ENCODE results near the gene FADS1. TPM values are rescaled to one million over a fixed set of nuclear protein-coding genes. Genes with fewer than 3 reads are reported as not detected.

The FADS1 gene
- total RNA-seq, 1 experiment from 2014 or later: 150 TPM

DNA sequence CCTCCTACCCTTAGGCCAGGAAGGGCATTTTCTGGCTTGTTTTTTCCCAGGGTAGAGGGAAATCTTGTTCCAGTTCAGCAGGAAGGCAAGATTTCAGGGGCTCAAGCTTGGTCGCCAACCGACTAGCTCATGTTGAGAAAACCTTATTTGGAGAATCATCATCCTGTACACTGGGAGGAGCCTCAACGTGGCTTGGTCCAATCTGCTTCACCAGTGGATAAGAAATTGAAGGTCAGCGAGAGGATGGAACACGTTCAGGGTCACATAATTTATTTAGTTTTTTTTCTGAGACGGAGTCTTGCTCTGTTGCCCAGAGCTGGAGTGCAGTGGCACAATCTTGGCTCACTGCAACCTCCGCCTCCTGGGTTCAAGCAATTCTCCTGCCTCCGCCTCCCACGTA lies 31.8 kb upstream of the FADS1 start:
- intact Hi-C loops (cut with micrococcal nuclease; ENCODE audit: unreplicated experiment): no loop called here
- Histone ChIP-seq H3K9me3 (ENCODE audit: insufficient read depth, low read depth) (no peaks in the 10 kb centered on the region), H3K27ac (no peak overlapping the region), H3K4me2 (no peak overlapping the region), H3F3A (ENCODE audit: insufficient read depth, low read depth) (no peaks in the 10 kb centered on the region), H4K20me1 (ENCODE audit: insufficient read depth) (no peaks in the 10 kb centered on the region), H3K9me2 (ENCODE audit: insufficient read depth) (no peaks in the 10 kb centered on the region), H2AFZ (no peak overlapping the region), H3K27me3 (ENCODE audit: insufficient read depth, low read depth) (no peaks in the 10 kb centered on the region), H3K4me1 (replicated peaks; ENCODE audit: insufficient read depth) (no peaks in the 10 kb centered on the region), H3K36me3 (ENCODE audit: low read depth) (no peaks in the 10 kb centered on the region), H3K4me3 (no peak overlapping the region), H3K79me2 (ENCODE audit: low read depth) (no peaks in the 10 kb centered on the region)
- no TSS peak for BruUV-seq (replicated peaks)
- no peak for TF ChIP-seq EZH2 (IDR thresholded peaks at IDR 0.05; ENCODE audit: low read depth)
- TF ChIP-seq CTCF (conservative IDR thresholded peaks at IDR 0.05): no peak
- POLR2A ChIA-PET (ENCODE audit: unreplicated experiment): no interaction called here
- DNase-seq: no peak
- CTCF ChIA-PET: interaction anchor here (0.6 kb wide), 1 partner anchor 28 kb away, joined by 3 read pairs; no protein-coding TSS in a partner anchor

GRCh38 chr11:61847914-61848581 lies 31.2 kb upstream of the FADS1 start:
- BruUV-seq (replicated peaks): no TSS peak
- no peaks in the 10 kb centered on the region for H3K4me1 ChIP-seq (replicated peaks; ENCODE audit: insufficient read depth)
- H2AFZ ChIP-seq: no peak overlapping the region
- no peak for DNase-seq
- H4K20me1 ChIP-seq (ENCODE audit: insufficient read depth): no peaks in the 10 kb centered on the region
- H3K27ac ChIP-seq: no peak overlapping the region
- no peaks in the 10 kb centered on the region for H3F3A ChIP-seq (ENCODE audit: insufficient read depth, low read depth)
- ChIA-PET POLR2A (ENCODE audit: unreplicated experiment) (no interaction called here), CTCF (interaction anchor here (0.6 kb wide), 1 partner anchor 28 kb away, joined by 3 read pairs; no protein-coding TSS in a partner anchor)
- no peaks in the 10 kb centered on the region for H3K9me2 ChIP-seq (ENCODE audit: insufficient read depth)
- no peaks in the 10 kb centered on the region for H3K9me3 ChIP-seq (ENCODE audit: insufficient read depth, low read depth)
- no peaks in the 10 kb centered on the region for H3K27me3 ChIP-seq (ENCODE audit: insufficient read depth, low read depth)
- TF ChIP-seq EZH2 (IDR thresholded peaks at IDR 0.05; ENCODE audit: low read depth): no peak
- H3K4me2 ChIP-seq: no peak overlapping the region
- H3K36me3 ChIP-seq (ENCODE audit: low read depth): no peaks in the 10 kb centered on the region
- no peaks in the 10 kb centered on the region for H3K79me2 ChIP-seq (ENCODE audit: low read depth)
- intact Hi-C loops (cut with micrococcal nuclease; ENCODE audit: unreplicated experiment): no loop called here
- H3K4me3 ChIP-seq: no peak overlapping the region

DNA sequence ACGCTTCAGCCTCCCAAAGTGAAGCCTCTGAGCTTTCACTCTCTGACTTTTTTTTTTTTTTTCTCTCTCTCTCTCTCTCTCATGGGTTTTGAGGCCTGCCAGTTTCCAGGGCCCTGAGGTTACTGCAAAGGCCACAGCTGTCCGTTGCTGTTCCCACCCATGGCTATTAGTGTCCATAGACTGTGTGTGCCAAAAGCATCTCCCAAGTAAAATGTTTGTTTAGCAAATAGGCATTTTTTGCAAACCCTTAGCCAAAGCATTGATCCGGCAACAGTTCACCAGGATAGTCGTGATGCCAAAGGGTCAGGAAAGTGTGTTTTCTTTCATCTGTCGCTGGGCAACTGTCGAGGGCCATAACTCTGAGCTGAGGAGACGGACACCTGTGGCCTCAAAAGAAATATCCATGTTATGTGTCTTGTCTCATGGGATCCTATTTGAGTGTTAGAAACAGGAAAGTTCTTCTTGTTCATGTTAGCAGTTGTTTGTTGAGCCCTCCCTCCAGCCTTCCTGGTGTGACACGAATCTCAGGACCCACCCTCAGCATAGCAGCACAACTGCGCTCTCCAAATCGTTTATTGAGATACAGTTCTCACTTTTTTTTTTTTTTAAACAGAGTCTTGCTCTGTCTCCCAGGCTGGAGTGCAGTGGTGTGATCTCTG lies 29.7 kb upstream of the FADS1 start:
- H3K27ac ChIP-seq: no peak overlapping the region
- H3K36me3 ChIP-seq (ENCODE audit: low read depth): no peaks in the 10 kb centered on the region
- ChIA-PET POLR2A (ENCODE audit: unreplicated experiment) (no interaction called here), CTCF (no interaction called here)
- H3K27me3 ChIP-seq (ENCODE audit: insufficient read depth, low read depth): no peaks in the 10 kb centered on the region
- H3K9me2 ChIP-seq (ENCODE audit: insufficient read depth): no peaks in the 10 kb centered on the region
- H3K79me2 ChIP-seq (ENCODE audit: low read depth): no peaks in the 10 kb centered on the region
- no peaks in the 10 kb centered on the region for H3F3A ChIP-seq (ENCODE audit: insufficient read depth, low read depth)
- BruUV-seq (replicated peaks): no TSS peak
- no peaks in the 10 kb centered on the region for H3K9me3 ChIP-seq (ENCODE audit: insufficient read depth, low read depth)
- TF ChIP-seq EZH2 (IDR thresholded peaks at IDR 0.05; ENCODE audit: low read depth) (no peak), CTCF (conservative IDR thresholded peaks at IDR 0.05) (no peak)
- H3K4me1 ChIP-seq (replicated peaks; ENCODE audit: insufficient read depth): no peaks in the 10 kb centered on the region
- no peak overlapping the region for H3K4me3 ChIP-seq
- intact Hi-C loops (cut with micrococcal nuclease; ENCODE audit: unreplicated experiment): no loop called here
- no peak overlapping the region for H3K4me2 ChIP-seq
- H4K20me1 ChIP-seq (ENCODE audit: insufficient read depth): no peaks in the 10 kb centered on the region
- DNase-seq: no peak
- H2AFZ ChIP-seq: no peak overlapping the region

Measured in PC-9 (cell line).